Nephron (organoid): ENCODE results near the gene ABHD6.
"Not testable (repeated sequence)": the region's sequence is repeated elsewhere in the genome, so short reads cannot be mapped to it uniquely, and the experiment has no call there.

ENCODE experiments used
- H3K27ac Mint-ChIP-seq, 3 experiments: 2 replicates each; pipeline ENCODE4 v1.8.0; 2020; ENCODE audit warnings: mixed read lengths in 3 of 3, mild to moderate bottlenecking in 2 of 3, moderate library complexity in 1 of 3
- H3K27me3 Mint-ChIP-seq: 2 replicates; pipeline ENCODE4 v1.8.0; 2021; ENCODE audit warnings: low read depth, mild to moderate bottlenecking, moderate library complexity, mixed read lengths
- H3K36me3 Mint-ChIP-seq: 2 replicates; pipeline ENCODE4 v1.8.0; 2020; ENCODE audit warnings: low read depth, mixed read lengths
- H3K4me1 Mint-ChIP-seq: 2 replicates; pipeline ENCODE4 v1.8.0; 2020; ENCODE audit warnings: mixed read lengths
- H3K4me3 Mint-ChIP-seq, 3 experiments: 2 replicates each; pipeline ENCODE4 v1.8.0; 2020; ENCODE audit warnings: mild to moderate bottlenecking in 3 of 3, mixed read lengths in 3 of 3, moderate library complexity in 2 of 3
- H3K9me3 Mint-ChIP-seq: 2 replicates; pipeline ENCODE4 v1.8.0; 2020; ENCODE audit warnings: mixed read lengths
- CTCF ChIP-seq, 3 experiments: fragments of 200-600 bp; sonication (generic); IDR thresholded peaks; one replicate each; pipeline ENCODE4 v1.5.0; 2021; ENCODE audit warnings: antibody characterized with exemption in 3 of 3; ENCODE audit not compliant: unreplicated experiment in 3 of 3

ABHD6 gene

GRCh38 chr3:58266577-58266976, 29.0 kb downstream of the ABHD6 start:
- no peak overlapping the region for H3K4me3 Mint-ChIP-seq
- H3K27me3 Mint-ChIP-seq, result no peaks in the 10 kb centered on the region
- no peaks in the 10 kb centered on the region for H3K9me3 Mint-ChIP-seq
- peaks cover 13% of the 10 kb centered on the region for H3K36me3 Mint-ChIP-seq
- no peak for TF ChIP-seq CTCF (IDR thresholded peaks at IDR 0.05; ENCODE audit: unreplicated experiment in 3 of 3)
- H3K27ac Mint-ChIP-seq, result no peak overlapping the region
- no peaks in the 10 kb centered on the region for H3K4me1 Mint-ChIP-seq

- not testable (repeated sequence) for H3K27ac Mint-ChIP-seq, H3K27me3 Mint-ChIP-seq
Observed at GRCh38 chr3:58267543-58267942, 30.0 kb downstream of the ABHD6 start.

GRCh38 chr3:58269356-58269755, 31.8 kb downstream of the ABHD6 start:
- Mint-ChIP-seq H3K4me1 (no peaks in the 10 kb centered on the region), H3K9me3 (no peaks in the 10 kb centered on the region), H3K36me3 (peaks cover 32% of the 10 kb centered on the region), H3K27me3 (no peaks in the 10 kb centered on the region), H3K4me3 (no peak overlapping the region), H3K27ac (no peak overlapping the region)
- TF ChIP-seq CTCF (IDR thresholded peaks at IDR 0.05; ENCODE audit: unreplicated experiment in 3 of 3), result no peak

More at GRCh38 chr3:58267543-58267942, 30.0 kb downstream of the ABHD6 start:
- peaks cover 18% of the 10 kb centered on the region for H3K36me3 Mint-ChIP-seq
- not testable (repeated sequence) for H3K4me3 Mint-ChIP-seq, H3K4me1 Mint-ChIP-seq, H3K9me3 Mint-ChIP-seq

- Mint-ChIP-seq H3K9me3 (peaks cover 3% of the 10 kb centered on the region), H3K36me3 (peaks cover 40% of the 10 kb centered on the region), H3K27me3 (no peaks in the 10 kb centered on the region), H3K27ac (no peak overlapping the region), H3K4me3 (no peak overlapping the region), H3K4me1 (no peaks in the 10 kb centered on the region)
- no peak for TF ChIP-seq CTCF (IDR thresholded peaks at IDR 0.05; ENCODE audit: unreplicated experiment in 3 of 3)
Observed at GRCh38 chr3:58270485-58270884, 32.9 kb downstream of the ABHD6 start.

- no peaks in the 10 kb centered on the region for H3K4me1 Mint-ChIP-seq
- H3K27ac Mint-ChIP-seq, result no peak overlapping the region
- H3K9me3 Mint-ChIP-seq, result peaks cover 5% of the 10 kb centered on the region
- H3K27me3 Mint-ChIP-seq, result no peaks in the 10 kb centered on the region
- H3K4me3 Mint-ChIP-seq, result no peak overlapping the region
- H3K36me3 Mint-ChIP-seq, result peaks cover 56% of the 10 kb centered on the region
- TF ChIP-seq CTCF (IDR thresholded peaks at IDR 0.05; ENCODE audit: unreplicated experiment in 3 of 3), result no peak
Observed at GRCh38 chr3:58271901-58272501, 34.4 kb downstream of the ABHD6 start.

- Mint-ChIP-seq H3K4me1 (no peaks in the 10 kb centered on the region), H3K27me3 (no peaks in the 10 kb centered on the region), H3K4me3 (no peak overlapping the region), H3K27ac (no peak overlapping the region), H3K9me3 (peaks cover 9% of the 10 kb centered on the region), H3K36me3 (peaks cover 64% of the 10 kb centered on the region)
- no peak for TF ChIP-seq CTCF (IDR thresholded peaks at IDR 0.05; ENCODE audit: unreplicated experiment in 3 of 3)
Observed at GRCh38 chr3:58272891-58273290, 35.3 kb downstream of the ABHD6 start.

GRCh38 chr3:58273362-58273761, 35.8 kb downstream of the ABHD6 start:
- not testable (repeated sequence) for H3K4me1 Mint-ChIP-seq, H3K27ac Mint-ChIP-seq, H3K27me3 Mint-ChIP-seq, H3K4me3 Mint-ChIP-seq
- H3K9me3 Mint-ChIP-seq, result peaks cover 13% of the 10 kb centered on the region
- H3K36me3 Mint-ChIP-seq, result peaks cover 65% of the 10 kb centered on the region
